ENCODE measurements around the gene KLHL36. TPM values are rescaled to one million over a fixed set of nuclear protein-coding genes. Genes with fewer than 3 reads are reported as not detected.

Gene KLHL36
- total RNA-seq, 2 donors from 2014 or later, result 45.1 to 61.8 TPM

DNA sequence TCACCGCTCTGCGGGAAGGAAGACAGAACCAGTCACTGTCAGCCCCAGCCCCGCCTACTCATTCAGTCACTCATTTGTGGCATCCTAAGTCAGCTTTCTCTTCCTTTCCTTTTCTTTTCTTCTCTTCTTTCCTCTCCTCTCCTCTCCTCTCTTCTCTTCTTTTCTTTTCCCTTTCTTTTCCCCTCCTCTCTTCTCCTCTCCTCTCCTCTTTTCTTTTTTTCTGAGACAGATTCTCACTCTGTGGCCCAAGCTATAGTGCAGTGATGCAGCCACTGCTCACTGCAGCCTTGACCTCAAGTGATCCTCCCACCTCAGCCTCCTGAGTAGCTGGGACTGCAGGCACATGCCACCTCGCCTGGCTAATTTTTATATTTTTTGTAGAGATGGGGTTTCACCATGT lies 10.6 kb upstream of the KLHL36 start:
- no peak for ATAC-seq
- intact Hi-C loops (cut with DNase I, micrococcal nuclease), result no loop called here
- no peak for DNase-seq

DNA sequence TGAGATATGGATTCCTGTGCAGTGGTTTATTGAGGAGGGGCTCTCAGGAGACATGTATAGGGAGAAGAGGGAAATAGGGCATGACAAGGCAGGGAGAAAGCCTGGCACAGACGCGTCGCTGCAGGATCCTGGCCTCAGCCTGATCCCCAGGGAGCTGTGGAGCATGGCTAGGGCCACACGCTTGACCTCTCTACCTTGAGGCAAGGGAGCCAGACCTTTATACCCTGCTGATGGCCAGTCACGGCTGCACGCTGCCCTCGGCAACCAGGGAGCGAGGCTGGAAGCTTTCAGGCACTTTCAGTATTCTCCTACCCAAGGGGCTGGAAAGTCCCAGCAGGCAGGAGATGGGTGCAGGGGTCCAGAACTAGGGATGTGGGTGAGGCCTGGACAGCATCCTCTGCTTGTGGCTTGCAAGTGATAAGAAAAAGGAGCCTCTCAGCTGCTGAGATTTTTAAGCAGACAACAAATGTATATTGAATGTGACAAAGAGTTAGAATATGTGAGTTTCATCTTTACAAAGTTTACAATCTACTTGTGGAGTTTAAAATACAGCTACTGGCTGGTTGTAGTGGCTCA lies 10.0 kb upstream of the KLHL36 start:
- ATAC-seq (no peak), DNase-seq (no peak)
- intact Hi-C loops (cut with DNase I, micrococcal nuclease), result no loop called here

DNA sequence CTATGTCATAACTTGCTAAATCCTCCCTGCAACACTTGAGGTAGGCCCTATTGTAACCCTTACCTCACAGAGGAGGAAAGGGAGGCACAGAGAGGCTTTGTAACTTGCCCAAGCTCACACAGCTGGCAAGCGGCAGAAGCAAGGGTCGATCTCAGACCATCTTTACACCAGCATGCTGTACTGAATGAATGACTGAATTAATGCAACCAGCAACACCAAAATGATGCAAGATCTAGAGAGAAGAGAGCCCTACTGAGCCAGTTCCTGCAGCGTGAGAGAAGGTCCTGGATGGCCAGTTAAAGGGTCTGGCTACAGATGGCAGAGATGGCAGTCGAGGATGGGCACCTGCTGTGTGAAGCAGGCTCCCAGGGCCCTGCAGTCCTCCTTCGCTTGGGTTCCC lies 8.2 kb upstream of the KLHL36 start:
- DNase-seq (no peak), ATAC-seq (no peak)
- intact Hi-C loops (cut with DNase I, micrococcal nuclease), result no loop called here

DNA sequence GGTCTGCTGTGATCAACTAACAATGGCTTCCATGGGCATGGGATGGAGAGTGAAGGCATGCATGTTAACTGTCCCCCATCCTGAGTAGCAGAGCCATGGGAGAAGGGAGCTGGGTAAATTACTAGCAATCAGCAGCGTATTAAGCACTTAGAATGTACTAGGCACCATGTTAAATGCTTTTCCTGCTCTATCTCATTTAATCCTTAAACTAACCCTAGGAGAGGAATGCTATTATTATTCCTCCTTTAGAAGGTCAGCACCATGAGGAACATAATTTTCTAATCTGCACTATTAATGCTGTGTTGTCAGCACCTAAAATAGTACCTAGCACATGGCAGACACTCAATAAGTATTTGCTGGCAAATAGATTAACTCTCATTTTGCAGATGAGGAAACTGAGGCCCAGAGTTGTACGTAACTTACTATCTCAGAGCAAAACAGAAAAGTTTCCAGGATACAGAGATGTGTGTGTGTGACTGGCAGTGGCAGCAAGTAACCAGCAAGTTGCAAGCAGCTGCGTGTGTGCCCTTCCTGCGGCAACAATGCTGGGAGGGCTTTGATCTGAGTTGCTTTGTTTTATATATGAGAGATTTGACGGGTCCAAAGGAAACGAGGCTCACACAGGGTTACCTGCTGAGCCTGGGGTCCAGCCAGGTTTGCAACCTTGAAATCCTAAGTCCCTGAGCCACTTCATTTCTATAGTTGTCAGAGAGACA lies 6.5 kb upstream of the KLHL36 start:
- intact Hi-C loops (cut with DNase I, micrococcal nuclease), result no loop called here
- DNase-seq (no peak), ATAC-seq (no peak)

DNA sequence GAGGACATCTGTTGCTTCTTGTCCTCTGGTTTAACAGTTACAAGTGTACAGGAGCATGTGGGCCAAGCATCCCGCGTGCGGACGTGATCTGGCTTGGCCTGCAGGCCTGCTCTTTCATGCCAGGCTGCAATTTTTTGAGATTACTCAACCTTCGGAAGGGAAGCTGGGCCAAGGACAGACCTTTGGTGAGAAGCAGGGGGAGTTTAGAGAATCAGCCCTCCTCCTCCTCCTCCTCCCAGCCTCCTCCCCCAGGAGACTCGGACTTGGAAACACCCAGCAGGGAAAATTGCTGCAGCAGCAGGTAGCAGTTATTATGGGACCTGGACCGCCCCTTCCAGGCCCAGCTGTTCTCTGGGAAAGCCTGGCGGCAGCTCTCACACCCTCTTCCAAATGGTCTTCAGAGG lies 5.1 kb upstream of the KLHL36 start:
- intact Hi-C loops (cut with DNase I, micrococcal nuclease), result no loop called here
- ATAC-seq, result no peak
- peak; percentile 34 to 64 for DNase-seq

DNA sequence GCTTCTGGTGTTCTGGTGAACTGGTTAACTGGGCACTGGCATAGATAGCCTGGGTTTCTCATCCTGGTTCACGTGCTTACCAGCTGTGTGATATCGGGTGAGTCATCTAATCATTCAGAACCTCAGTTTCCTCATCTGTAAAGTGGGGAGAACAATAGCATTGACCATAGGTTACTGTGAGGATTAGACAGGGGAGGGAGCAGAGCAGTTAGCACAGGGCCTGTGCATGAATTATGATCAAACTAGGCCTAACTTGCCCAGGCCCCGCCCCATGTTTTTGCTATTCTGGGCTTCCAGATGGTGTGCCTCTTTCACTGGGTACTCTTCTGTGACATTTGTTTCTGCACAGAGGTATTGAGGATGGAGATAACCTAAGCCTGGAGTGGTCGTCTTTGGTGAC lies 4.6 kb upstream of the KLHL36 start:
- intact Hi-C loops (cut with DNase I, micrococcal nuclease), result no loop called here
- DNase-seq (no peak), ATAC-seq (no peak)

DNA sequence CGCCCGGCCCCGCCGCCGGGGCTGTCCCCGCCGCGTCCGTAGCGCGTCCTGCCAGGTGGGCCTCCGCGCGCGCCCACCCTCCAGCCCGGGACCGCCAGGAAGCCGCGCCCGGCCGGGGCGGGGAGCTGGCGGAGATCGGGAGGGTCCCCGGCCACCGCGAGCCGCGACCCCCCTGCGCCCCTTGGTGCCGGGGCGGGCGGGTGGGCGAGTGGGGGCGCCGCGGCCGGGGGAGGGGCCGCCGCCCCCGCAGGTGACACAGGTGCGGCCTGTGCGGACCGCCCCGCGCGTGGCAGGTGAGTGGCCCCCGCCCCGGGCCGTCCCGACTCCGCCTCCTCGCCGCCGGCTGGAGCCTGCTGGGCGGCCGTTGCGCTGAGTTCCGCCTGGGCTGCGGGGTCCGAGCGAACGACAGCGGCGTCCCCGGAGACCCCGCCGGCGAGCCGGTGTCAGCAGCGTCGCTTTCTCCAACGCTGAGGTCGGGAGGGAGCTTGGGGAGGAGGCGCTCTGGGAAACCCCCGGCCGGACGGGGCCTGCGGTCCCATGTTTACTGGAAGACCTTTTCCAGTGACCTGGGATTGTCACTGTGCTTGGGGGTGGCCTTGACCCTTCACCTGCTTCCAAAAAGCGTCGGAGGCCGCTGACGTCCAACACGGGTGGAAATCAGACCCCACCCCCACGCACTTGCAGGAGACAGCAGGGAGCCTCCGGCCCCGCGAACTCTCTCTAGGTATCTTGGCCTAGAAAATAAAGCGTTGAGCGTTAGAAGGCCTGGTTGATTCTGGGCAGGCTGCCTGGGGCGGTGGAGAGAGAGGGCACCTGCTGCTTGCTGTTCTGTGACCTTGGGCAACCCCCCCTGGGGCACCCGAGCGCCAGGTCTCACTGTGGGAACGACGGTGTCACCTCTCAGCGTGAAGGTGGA lies 542 bp downstream of the KLHL36 start:
- DNase-seq (peak; percentile 58 to 79), ATAC-seq (peak; percentile 89)
- intact Hi-C loops (cut with DNase I, micrococcal nuclease), result no loop called here

DNA sequence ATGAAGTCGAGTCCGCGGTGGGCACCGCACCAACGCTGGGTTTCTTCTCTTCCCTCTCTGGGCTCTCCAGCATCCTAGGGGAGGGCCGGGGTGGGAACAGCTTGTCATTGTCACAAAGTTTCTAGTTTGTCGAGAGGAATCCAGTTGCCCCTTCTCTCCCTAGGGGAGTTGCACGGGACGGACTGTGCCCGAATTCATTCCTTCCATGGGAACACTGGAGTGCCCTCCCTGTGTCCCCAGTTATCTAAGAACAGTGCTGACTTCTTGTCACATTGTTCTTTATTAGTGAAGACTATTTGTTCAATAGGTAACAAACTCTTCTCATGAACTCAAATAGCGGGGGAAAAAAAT lies 1.2 kb downstream of the KLHL36 start:
- ATAC-seq (no peak), DNase-seq (no peak)
- intact Hi-C loops (cut with DNase I, micrococcal nuclease), result no loop called here

DNA sequence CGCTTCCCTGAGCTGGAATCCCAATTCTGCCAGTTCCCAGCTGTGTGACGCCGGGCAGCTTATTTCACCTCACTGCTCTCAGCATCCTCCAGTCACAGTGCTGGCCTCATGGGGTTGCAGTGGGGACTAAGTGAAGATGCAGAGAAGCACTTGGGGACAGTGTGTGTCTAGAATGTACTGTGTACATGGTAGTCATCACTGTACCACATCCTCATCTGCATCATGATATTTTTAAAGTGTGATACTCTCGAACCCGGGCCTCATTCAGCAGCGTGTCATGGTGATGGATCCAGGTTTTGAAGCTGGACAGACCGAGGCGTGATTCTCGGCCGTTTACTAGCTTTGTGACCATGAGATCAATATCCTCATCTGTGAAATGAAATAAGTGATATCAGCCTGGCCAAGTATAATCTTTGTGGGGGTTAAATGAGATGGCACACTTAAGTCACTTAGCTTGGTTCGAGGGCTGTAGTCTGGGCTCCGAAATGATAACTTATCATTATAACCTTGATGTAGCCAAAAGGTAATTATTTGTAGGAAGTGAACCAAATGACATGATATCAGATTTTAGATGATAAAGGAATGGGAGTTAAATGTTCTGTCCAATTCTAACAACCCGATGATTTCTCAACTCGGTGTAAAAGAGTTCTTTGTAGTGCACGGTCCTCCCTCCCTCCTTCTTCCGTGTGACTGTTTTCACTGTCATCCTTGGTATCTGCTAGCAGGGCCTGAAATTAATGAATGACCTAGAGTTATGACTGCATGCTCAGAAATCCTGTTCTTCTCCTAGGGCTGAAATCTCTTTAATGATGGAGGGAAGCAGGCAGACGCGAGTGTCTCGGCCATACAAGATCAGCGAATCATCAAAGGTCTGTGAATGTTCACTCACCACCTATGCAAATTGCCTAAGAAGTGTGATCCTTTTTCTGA lies 2.0 kb downstream of the KLHL36 start:
- DNase-seq, result no peak
- ATAC-seq, result no peak
- intact Hi-C loops (cut with DNase I, micrococcal nuclease), result no loop called here

DNA sequence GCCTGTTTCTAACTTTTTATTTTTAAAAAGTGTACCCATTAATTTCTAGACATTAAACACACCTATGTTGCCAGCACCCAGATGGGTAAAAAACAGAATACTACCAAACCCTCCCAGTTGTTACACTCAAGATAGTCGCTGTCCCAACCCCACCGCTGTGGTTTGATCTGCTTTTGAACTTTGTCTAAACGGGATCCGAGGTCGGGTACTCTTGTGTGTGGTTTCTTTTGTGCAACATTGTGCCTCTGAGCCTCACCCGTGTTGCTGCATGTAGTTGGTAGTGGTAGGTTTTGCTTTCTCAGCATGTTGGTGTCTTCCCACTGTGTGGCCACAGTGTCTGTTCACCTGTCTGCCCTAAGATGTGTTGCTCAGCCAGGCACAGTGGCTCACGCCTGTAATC lies 4.3 kb downstream of the KLHL36 start:
- ATAC-seq, result no peak
- no peak for DNase-seq
- intact Hi-C loops (cut with DNase I, micrococcal nuclease), result no loop called here

DNA sequence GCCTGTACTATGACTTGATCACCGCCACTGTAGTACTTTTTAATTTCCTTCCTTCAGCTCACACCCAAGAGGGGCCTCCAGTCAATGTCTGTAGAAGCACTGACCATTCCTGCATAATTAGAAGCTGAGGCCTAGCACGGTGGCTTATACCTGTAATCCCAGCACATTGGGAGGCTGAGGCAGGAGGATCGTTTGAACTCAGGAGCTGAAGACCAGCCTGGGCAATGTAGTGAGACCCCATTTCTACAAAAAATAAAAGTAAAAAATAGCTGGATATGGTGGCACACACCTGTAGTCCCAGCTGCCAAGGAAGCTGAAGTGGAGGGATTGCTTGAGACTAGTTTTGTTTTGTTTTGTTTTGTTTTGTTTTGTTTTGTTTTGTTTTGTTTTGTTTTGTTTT lies 5.9 kb downstream of the KLHL36 start:
- DNase-seq, result no peak
- no peak for ATAC-seq
- intact Hi-C loops (cut with DNase I, micrococcal nuclease), result no loop called here

DNA sequence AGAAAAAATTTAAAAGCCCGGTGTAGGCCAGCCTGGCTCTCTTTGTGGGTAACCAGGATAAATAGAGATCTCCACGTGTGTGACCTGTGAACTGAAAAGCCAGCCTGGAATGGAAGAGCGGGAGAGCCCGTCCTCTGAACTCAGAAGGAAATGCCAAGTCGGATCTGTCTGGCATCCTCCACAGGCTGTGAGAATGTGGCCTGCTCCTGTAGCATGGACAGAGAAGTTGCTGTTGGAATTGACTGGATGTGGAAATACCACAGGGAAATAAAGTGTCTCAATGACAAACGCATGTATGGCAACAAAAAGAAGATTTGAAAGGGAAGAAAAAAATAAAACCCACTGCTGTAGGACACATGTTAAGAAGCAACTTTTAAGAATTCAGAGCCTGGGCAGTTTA lies 6.7 kb downstream of the KLHL36 start:
- ATAC-seq (no peak), DNase-seq (no peak)
- intact Hi-C loops (cut with DNase I, micrococcal nuclease), result no loop called here

DNA sequence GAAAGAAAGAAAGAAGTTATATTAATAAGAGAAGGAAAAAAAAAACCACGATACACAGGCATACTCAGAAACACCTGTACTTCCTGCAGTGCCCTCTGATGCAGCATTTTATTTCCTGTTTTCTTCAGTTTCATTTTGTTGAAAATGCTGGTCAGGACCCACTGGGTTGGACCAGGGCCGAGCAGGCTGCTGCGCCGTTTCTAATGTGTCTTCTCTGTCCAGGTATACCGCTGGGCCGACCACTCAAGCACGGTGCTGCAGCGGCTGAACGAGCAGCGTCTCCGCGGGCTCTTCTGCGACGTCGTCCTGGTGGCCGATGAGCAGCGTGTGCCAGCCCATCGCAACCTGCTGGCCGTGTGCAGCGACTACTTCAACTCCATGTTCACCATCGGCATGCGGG lies 8.3 kb downstream of the KLHL36 start:
- ATAC-seq (no peak), DNase-seq (no peak)

DNA sequence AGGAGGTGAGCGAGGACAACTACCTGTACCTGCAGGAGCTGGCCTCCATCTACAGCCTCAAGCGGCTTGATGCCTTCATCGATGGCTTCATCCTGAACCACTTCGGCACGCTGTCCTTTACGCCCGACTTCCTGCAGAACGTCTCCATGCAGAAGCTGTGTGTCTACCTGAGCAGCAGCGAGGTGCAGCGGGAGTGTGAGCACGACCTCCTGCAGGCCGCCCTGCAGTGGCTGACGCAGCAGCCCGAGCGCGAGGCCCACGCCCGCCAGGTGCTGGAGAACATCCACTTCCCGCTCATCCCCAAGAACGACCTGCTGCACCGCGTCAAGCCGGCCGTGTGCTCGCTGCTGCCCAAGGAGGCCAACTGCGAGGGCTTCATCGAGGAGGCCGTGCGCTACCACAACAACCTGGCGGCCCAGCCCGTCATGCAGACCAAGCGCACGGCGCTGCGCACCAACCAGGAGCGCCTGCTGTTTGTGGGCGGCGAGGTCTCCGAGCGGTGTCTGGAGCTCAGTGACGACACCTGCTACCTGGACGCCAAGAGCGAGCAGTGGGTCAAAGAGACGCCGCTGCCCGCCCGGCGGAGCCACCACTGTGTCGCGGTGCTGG lies 9.0 kb downstream of the KLHL36 start:
- intact Hi-C loops (cut with DNase I, micrococcal nuclease), result no loop called here
- ATAC-seq, result no peak
- DNase-seq, result no peak

More for the DNA sequence above, 8.3 kb downstream of the KLHL36 start:
- intact Hi-C loops (cut with DNase I, micrococcal nuclease), result no loop called here

DNA sequence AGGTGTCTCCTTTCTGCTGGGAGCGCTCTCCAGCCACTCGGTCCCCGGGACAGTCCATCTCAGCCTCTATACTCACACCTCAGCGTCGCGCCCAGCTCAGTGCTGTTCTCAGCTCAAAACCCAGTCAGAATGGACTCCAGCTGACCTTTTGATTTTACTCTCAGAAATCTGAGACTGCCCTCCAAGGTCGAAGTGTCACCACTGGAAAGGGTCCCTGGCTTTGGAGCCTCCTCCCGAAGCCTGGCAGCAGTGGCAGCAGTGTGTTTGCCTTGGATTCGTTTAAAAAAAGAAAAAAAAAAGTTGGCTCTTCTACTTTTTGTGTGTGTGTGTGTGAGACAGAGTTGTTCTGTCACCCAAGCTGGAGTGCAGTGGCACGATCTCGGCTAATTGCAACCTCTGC lies 10.4 kb downstream of the KLHL36 start:
- no peak for ATAC-seq
- intact Hi-C loops (cut with DNase I, micrococcal nuclease), result no loop called here
- no peak for DNase-seq

DNA sequence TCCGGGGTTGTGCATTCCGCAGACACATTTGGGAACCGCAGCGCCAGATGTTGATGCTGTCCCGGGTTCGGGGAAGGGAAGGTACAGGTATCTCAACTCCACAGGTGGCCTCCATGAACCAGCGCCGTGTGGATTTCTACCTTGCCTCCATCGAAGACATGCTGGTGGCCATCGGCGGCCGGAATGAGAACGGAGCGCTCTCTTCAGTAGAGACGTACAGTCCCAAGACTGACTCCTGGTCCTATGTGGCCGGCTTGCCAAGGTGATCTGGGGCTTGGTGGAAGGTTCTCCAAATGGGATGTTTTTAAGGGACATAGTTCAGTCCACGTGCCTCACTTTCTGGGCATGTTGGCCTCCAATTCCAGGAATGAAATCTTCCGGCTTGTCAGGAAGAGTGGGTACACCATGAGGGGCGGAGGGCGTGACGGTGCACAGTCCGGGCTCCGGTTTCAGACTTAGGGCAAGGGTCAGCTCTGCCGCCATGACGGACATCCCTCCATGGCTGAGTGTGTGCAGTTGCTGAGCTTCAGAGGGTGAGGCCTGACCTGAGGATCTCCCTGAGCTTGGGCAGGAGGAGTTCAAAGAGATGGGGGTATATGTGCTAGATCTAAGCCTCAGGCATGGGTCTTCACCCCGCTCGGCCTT lies 11.5 kb downstream of the KLHL36 start:
- no peak for DNase-seq

DNA sequence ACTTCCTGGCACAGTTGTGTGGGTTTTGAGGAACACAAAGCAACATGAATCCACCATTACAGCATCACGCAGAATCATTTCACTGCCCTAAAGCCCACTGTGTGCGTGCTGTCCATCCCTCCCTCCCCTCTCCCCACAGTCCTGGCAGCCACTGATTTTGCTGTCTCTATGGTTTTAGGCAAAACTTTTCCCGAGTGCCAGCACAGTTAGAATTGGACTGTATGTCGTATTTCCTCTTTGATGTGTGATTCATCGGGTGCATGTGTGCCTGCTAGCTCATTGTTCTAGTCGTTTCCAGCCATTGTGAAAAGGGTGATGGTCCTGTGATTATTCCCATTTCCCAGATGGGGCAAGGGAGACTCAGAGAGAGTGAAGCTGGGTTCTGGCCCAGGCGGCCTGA lies 12.7 kb downstream of the KLHL36 start:
- intact Hi-C loops (cut with DNase I, micrococcal nuclease), result no loop called here
- no peak for ATAC-seq
- DNase-seq, result no peak

More for the DNA sequence above, 11.5 kb downstream of the KLHL36 start:
- intact Hi-C loops (cut with DNase I, micrococcal nuclease), result no loop called here
- no peak for ATAC-seq

DNA sequence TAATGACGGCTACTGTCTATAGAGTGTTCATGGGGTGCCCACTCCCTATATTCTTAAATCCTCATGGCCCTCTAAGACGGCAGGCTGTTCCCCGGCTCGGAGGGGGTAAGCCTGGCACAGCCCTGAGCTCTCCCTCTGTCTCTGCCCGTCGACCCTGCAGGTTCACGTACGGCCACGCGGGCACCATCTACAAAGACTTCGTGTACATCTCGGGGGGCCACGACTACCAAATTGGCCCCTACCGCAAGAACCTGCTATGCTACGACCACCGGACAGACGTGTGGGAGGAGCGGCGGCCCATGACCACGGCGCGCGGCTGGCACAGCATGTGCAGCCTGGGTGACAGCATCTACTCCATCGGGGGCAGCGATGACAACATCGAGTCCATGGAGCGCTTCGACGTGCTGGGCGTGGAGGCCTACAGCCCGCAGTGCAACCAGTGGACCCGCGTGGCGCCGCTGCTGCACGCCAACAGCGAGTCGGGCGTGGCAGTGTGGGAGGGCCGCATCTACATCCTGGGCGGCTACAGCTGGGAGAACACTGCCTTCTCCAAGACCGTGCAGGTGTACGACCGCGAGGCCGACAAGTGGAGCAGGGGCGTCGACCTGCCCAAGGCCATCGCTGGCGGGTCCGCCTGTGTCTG lies 13.2 kb downstream of the KLHL36 start:
- no peak for ATAC-seq
- DNase-seq, result no peak
- intact Hi-C loops (cut with DNase I, micrococcal nuclease), result no loop called here
